CD4-positive, alpha-beta T cell (primary cell): ENCODE measurements around the gene KLHL35. TPM values are rescaled to one million over a fixed set of nuclear protein-coding genes. Genes with fewer than 3 reads are reported as not detected.

ENCODE experiments used
- ATAC-seq: fragments of 200-7000 bp; cut with Tn5 transposase; one replicate; pipeline ENCODE4 v1.10.0; 2022; ENCODE audit warnings: mild to moderate bottlenecking; ENCODE audit not compliant: poor library complexity
- CTCF ChIA-PET: fragments of 350-600 bp; sonication (Branson Sonifier 250); formaldehyde crosslinking; loops from one replicate; lab custom pipeline; 2021; ENCODE audit warnings: antibody characterized with exemption, inconsistent platforms; lab: Charles Lee
- POLR2A ChIA-PET: fragments of 350-600 bp; sonication (Branson Sonifier 250); formaldehyde crosslinking; loops from one replicate; lab custom pipeline; 2021; ENCODE audit warnings: antibody characterized with exemption, inconsistent platforms; lab: Charles Lee
- DNase-seq, 14 experiments: peaks; one replicate each; pipeline ENCODE4 v3.0.0-alpha.2; 2013 to 2020; ENCODE audit warnings: mixed read lengths in 2 of 14
- H3K27ac ChIP-seq, 2 donors: one replicate each; pipeline versions ENCODE4 v1.5.1 to v1.7.0; 2013; ENCODE audit warnings: low read length in 2 of 2, low read depth in 1 of 2, mild to moderate bottlenecking in 1 of 2
- H3K27me3 ChIP-seq, 2 experiments: 1 replicate in 1 of 2; 2 replicates in 1 of 2; pipeline versions ENCODE4 v1.6.1 to v1.7.0; 2013; ENCODE audit warnings: low read length in 2 of 2, control low read depth in 1 of 2, mild to moderate bottlenecking in 1 of 2, moderate library complexity in 1 of 2; ENCODE audit not compliant: insufficient read depth in 2 of 2, control insufficient read depth in 1 of 2
- H3K36me3 ChIP-seq: one replicate; pipeline ENCODE4 v1.6.1; 2013; ENCODE audit warnings: low read length, control low read depth; ENCODE audit not compliant: insufficient read depth
- H3K4me1 ChIP-seq: one replicate; pipeline ENCODE4 v1.6.1; 2013; ENCODE audit warnings: low read length, control low read depth; ENCODE audit not compliant: insufficient read depth
- H3K4me3 ChIP-seq: one replicate; pipeline ENCODE4 v1.5.1; 2013; ENCODE audit warnings: mild to moderate bottlenecking, low read length, moderate library complexity
- H3K9me3 ChIP-seq, 2 experiments: 1 replicate in 1 of 2; 2 replicates in 1 of 2; pipeline versions ENCODE4 v1.6.1 to v1.7.0; 2013; ENCODE audit warnings: low read length in 2 of 2, mild to moderate bottlenecking in 2 of 2, control low read depth in 1 of 2, moderate library complexity in 1 of 2; ENCODE audit not compliant: control insufficient read depth in 1 of 2, insufficient read depth in 1 of 2
- H3K27ac Mint-ChIP-seq: one replicate; pipeline ENCODE4 v1.8.0; 2020; ENCODE audit warnings: mixed read lengths
- H3K27me3 Mint-ChIP-seq: one replicate; pipeline ENCODE4 v1.8.0; 2021; ENCODE audit warnings: mixed read lengths
- H3K36me3 Mint-ChIP-seq: one replicate; pipeline ENCODE4 v1.8.0; 2021; ENCODE audit warnings: low read depth, mixed read lengths
- H3K4me1 Mint-ChIP-seq: one replicate; pipeline ENCODE4 v1.8.0; 2021; ENCODE audit warnings: low read depth, mixed read lengths
- H3K4me3 Mint-ChIP-seq: one replicate; pipeline ENCODE4 v1.8.0; 2020; ENCODE audit warnings: mild to moderate bottlenecking, mixed read lengths
- H3K9me3 Mint-ChIP-seq: one replicate; pipeline ENCODE4 v1.8.0; 2020; ENCODE audit warnings: mixed read lengths
- intact Hi-C, 2 experiments: fragments of 100-400 bp; cut with DNase I in 1 of 2; cut with micrococcal nuclease in 1 of 2; formaldehyde crosslinking; loops; one replicate each; pipeline versions ENCODE4 v1.15.1 to v1.9.0; 2023 to 2025; cut with DNase I, micrococcal nuclease
- total RNA-seq, 174 experiments: library from RNA in 2 of 174; stranded (reverse) in 2 of 174; gene quantifications; one replicate each; pipeline ENCODE4 v1.2.3 and lab custom pipeline; 2021 to 2026
- TF ChIP-seq, protein P1 (sequence below): fragments of 200-600 bp; IDR thresholded peaks from one replicate; pipeline ENCODE4 v1.8.0; 2022; ENCODE audit warnings: antibody characterized with exemption, mild to moderate bottlenecking

KLHL35 gene
- total RNA-seq, 2 experiments from 2014 or later: 0.33 to 0.81 TPM

DNA sequence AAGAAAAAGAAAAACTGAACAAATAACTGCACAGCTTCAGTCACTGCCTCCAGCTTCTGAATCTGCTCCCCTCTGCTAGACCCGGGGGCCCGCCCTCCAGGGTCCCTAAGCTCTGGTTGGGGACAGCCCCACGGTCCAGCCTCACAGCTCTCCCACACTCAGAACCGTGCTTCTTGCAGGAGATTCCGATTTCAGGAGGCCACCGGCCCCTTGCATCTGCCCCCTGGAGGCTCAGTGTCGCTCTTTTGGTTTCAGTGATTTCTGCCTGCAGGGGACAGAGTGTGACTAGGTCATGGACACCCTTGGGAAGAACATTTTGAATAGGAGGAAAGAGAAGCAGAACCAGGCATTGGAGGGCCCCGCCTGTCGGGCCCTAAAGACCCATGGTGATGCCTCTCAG, 56.8 kb downstream of the KLHL35 start:
- H3K27ac Mint-ChIP-seq: no peak overlapping the region
- intact Hi-C loops: no loop called here
- no peaks in the 10 kb centered on the region for H3K9me3 Mint-ChIP-seq
- H3K27ac ChIP-seq: no peak overlapping the region
- no peaks in the 10 kb centered on the region for H3K4me1 ChIP-seq
- H3K36me3 Mint-ChIP-seq: no peaks in the 10 kb centered on the region
- H3K36me3 ChIP-seq: no peaks in the 10 kb centered on the region
- CTCF ChIA-PET: interaction anchor here (1.2 kb wide), 1 partner anchor 35 kb away, joined by 3 read pairs; no protein-coding TSS in a partner anchor
- TF ChIP-seq, protein P1, sequence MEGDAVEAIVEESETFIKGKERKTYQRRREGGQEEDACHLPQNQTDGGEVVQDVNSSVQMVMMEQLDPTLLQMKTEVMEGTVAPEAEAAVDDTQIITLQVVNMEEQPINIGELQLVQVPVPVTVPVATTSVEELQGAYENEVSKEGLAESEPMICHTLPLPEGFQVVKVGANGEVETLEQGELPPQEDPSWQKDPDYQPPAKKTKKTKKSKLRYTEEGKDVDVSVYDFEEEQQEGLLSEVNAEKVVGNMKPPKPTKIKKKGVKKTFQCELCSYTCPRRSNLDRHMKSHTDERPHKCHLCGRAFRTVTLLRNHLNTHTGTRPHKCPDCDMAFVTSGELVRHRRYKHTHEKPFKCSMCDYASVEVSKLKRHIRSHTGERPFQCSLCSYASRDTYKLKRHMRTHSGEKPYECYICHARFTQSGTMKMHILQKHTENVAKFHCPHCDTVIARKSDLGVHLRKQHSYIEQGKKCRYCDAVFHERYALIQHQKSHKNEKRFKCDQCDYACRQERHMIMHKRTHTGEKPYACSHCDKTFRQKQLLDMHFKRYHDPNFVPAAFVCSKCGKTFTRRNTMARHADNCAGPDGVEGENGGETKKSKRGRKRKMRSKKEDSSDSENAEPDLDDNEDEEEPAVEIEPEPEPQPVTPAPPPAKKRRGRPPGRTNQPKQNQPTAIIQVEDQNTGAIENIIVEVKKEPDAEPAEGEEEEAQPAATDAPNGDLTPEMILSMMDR: no peak
- no peaks in the 10 kb centered on the region for H3K27me3 ChIP-seq
- H3K9me3 ChIP-seq: no peaks in the 10 kb centered on the region
- no peaks in the 10 kb centered on the region for H3K4me1 Mint-ChIP-seq
- no peak for ATAC-seq
- H3K4me3 ChIP-seq: no peak overlapping the region
- POLR2A ChIA-PET: no interaction called here
- no peak for DNase-seq
- no peaks in the 10 kb centered on the region for H3K27me3 Mint-ChIP-seq
- no peak overlapping the region for H3K4me3 Mint-ChIP-seq

- Histone ChIP-seq H3K4me1 (no peaks in the 10 kb centered on the region), H3K27me3 (no peaks in the 10 kb centered on the region), H3K9me3 (no peaks in the 10 kb centered on the region), H3K36me3 (no peaks in the 10 kb centered on the region), H3K4me3 (no peak overlapping the region), H3K27ac (no peak overlapping the region)
- no peak overlapping the region for H3K27ac Mint-ChIP-seq
- H3K36me3 Mint-ChIP-seq: no peaks in the 10 kb centered on the region
- no peaks in the 10 kb centered on the region for H3K27me3 Mint-ChIP-seq
- no peak for DNase-seq
- no peaks in the 10 kb centered on the region for H3K9me3 Mint-ChIP-seq
- intact Hi-C loops: no loop called here
- POLR2A ChIA-PET: no interaction called here
- TF ChIP-seq, protein P1: no peak
- no peaks in the 10 kb centered on the region for H3K4me1 Mint-ChIP-seq
- no peak for ATAC-seq
- H3K4me3 Mint-ChIP-seq: no peak overlapping the region
- CTCF ChIA-PET: interaction anchor here (1.2 kb wide), 1 partner anchor 35 kb away, joined by 3 read pairs; no protein-coding TSS in a partner anchor
Observed at GRCh38 chr11:75375626-75376025, 57.4 kb downstream of the KLHL35 start.

- ChIA-PET POLR2A (no interaction called here), CTCF (no interaction called here)
- H3K27ac Mint-ChIP-seq: no peak overlapping the region
- TF ChIP-seq, protein P1: no peak
- H3K27ac ChIP-seq: no peak overlapping the region
- no peaks in the 10 kb centered on the region for H3K27me3 ChIP-seq
- no peak overlapping the region for H3K4me3 ChIP-seq
- peaks cover 5% of the 10 kb centered on the region for H3K4me1 Mint-ChIP-seq
- no peaks in the 10 kb centered on the region for H3K36me3 ChIP-seq
- peaks cover 3% of the 10 kb centered on the region for H3K4me1 ChIP-seq
- no peak for ATAC-seq
- no peaks in the 10 kb centered on the region for H3K27me3 Mint-ChIP-seq
- H3K36me3 Mint-ChIP-seq: no peaks in the 10 kb centered on the region
- intact Hi-C loops: no loop called here
- H3K9me3 Mint-ChIP-seq: no peaks in the 10 kb centered on the region
- no peak overlapping the region for H3K4me3 Mint-ChIP-seq
- no peak for DNase-seq
- no peaks in the 10 kb centered on the region for H3K9me3 ChIP-seq
Observed at GRCh38 chr11:75374646-75375045, 58.4 kb downstream of the KLHL35 start.
